ENCODE results near the gene TLCD3A. TPM values are rescaled to one million over a fixed set of nuclear protein-coding genes. Genes with fewer than 3 reads are reported as not detected.

TLCD3A gene
- total RNA-seq, 1 donor, result 19.5 TPM

DNA sequence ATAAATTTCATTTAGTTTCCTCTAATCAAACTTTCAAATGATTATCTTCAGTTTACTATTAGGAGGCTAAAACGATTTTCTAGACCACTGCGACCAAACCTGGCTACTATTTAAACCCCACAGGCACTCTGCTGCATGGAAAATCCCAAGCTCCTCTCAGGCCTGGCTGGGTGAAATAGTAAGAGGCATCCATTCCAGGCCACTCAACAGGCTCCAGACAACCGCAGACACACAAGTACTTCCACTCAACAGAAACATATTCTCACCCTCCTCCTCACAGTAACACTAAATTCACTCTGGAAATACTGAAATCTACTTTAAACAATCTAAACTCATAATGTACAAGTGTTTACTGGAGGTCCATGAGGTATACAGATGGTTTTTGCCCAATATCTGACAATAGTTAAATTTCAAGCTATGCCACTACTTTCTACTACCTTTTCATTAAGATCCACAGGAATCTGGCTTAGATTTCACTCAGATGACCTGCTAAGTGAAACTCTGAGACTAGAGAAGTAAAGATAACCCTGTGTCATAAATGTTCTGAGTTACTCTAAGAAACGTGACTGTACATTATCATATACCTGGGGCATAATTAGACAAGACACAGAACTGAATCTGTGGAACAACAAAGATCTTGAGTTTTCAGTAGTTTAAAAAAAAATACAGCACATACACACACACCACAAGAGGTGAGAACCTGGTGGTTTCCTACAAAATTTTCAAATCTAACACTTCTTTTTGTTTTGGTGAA is 28.1 kb upstream of the TLCD3A start:
- no peak overlapping the region for H3K4me2 ChIP-seq (ENCODE audit: insufficient read depth, low read length)
- H2AFZ ChIP-seq (ENCODE audit: low read length), result no peak overlapping the region
- peaks cover 79% of the 10 kb centered on the region for H3K79me2 ChIP-seq (ENCODE audit: insufficient read depth, low read length)
- TF ChIP-seq, protein P1, sequence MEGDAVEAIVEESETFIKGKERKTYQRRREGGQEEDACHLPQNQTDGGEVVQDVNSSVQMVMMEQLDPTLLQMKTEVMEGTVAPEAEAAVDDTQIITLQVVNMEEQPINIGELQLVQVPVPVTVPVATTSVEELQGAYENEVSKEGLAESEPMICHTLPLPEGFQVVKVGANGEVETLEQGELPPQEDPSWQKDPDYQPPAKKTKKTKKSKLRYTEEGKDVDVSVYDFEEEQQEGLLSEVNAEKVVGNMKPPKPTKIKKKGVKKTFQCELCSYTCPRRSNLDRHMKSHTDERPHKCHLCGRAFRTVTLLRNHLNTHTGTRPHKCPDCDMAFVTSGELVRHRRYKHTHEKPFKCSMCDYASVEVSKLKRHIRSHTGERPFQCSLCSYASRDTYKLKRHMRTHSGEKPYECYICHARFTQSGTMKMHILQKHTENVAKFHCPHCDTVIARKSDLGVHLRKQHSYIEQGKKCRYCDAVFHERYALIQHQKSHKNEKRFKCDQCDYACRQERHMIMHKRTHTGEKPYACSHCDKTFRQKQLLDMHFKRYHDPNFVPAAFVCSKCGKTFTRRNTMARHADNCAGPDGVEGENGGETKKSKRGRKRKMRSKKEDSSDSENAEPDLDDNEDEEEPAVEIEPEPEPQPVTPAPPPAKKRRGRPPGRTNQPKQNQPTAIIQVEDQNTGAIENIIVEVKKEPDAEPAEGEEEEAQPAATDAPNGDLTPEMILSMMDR (IDR thresholded peaks at IDR 0.05; ENCODE audit: extremely low read depth, low read depth, low read length), result no peak
- H3K4me1 ChIP-seq (ENCODE audit: insufficient read depth, low read length), result peaks cover 5% of the 10 kb centered on the region
- peaks cover 13% of the 10 kb centered on the region for H4K20me1 ChIP-seq (ENCODE audit: insufficient read depth, low read length)
- H3K27me3 ChIP-seq (ENCODE audit: insufficient read depth, low read length), result no peaks in the 10 kb centered on the region
- peak; percentile 39 for DNase-seq (ENCODE audit: insufficient read length, low spot score, missing footprints)
- no peaks in the 10 kb centered on the region for H3K9me3 ChIP-seq (ENCODE audit: low read depth, low read length)
- peaks cover 37% of the 10 kb centered on the region for H3K36me3 ChIP-seq (ENCODE audit: insufficient read depth, low read length)
- H3K4me3 ChIP-seq (ENCODE audit: insufficient read depth, low read length), result no peak overlapping the region
- peak overlapping the region; percentile 43 for H3K27ac ChIP-seq (ENCODE audit: low read depth, low read length)

DNA sequence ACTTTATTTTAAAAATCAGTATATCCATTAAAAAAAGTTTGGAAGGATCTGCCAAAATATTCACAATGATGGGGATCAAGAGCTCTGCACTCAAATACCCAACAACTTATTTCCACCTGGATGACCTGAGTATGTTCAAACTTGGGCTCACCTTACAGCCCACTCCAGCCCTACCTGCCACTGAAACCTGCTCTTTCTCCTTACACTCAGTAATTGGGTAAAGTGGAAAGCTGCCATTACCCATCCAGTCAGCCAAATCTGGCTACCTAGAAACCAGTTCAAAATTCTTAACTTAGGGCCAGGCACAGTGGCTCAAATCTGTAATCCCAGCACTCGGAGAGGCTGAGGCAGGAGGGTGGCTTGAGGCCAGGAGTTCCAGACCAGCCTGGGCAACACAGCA is 27.4 kb upstream of the TLCD3A start:
- no peak for DNase-seq (ENCODE audit: insufficient read length, low spot score, missing footprints)
- Histone ChIP-seq H3K4me2 (ENCODE audit: insufficient read depth, low read length) (no peak overlapping the region), H3K9me3 (ENCODE audit: low read depth, low read length) (no peaks in the 10 kb centered on the region), H4K20me1 (ENCODE audit: insufficient read depth, low read length) (peaks cover 13% of the 10 kb centered on the region), H3K4me1 (ENCODE audit: insufficient read depth, low read length) (peaks cover 5% of the 10 kb centered on the region), H3K27me3 (ENCODE audit: insufficient read depth, low read length) (no peaks in the 10 kb centered on the region), H3K36me3 (ENCODE audit: insufficient read depth, low read length) (peaks cover 39% of the 10 kb centered on the region), H2AFZ (ENCODE audit: low read length) (no peak overlapping the region), H3K4me3 (ENCODE audit: insufficient read depth, low read length) (no peak overlapping the region), H3K79me2 (ENCODE audit: insufficient read depth, low read length) (peaks cover 81% of the 10 kb centered on the region), H3K27ac (ENCODE audit: low read depth, low read length) (no peak overlapping the region)
- TF ChIP-seq, protein P1 (IDR thresholded peaks at IDR 0.05; ENCODE audit: extremely low read depth, low read depth, low read length), result no peak

DNA sequence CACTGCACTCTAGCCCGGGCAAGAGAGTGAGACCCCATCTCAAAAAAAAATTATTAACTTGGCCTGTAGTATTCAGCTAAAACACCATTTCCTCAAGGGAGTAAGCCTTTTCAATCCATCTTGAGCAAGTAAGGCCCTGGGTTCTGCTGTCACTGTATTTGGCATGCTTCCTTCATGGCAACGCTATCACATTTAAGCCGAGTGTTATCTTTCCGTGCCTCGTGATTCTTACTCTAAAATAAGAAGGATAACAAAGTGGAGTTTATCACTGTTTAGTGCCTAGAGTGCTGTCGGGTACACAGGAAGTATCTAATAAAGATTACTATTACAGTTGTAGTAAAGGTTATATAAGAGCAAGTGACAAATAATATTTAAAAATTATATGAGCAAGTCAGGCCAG is 26.5 kb upstream of the TLCD3A start:
- no peak for DNase-seq (ENCODE audit: insufficient read length, low spot score, missing footprints)

DNA sequence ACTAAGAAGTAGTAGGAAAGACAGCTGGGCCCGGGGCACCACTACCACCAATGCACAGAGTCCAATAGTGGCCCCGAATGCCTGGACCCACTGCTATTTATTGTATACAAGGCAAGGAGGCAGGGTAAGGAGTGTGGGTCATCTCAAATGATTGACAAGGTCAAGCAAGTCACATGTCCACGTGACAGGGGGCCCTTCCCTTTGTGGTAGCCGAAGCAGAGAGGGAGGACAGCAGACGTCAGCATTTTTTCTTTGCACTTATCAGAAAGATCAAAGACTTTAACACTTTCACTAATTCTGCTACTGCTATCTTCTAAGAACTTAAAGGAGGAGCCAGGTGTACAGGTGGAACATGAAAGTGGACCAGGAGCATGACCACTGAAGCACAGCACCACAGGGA is 24.3 kb upstream of the TLCD3A start:
- H4K20me1 ChIP-seq (ENCODE audit: insufficient read depth, low read length), result peaks cover 16% of the 10 kb centered on the region
- no peaks in the 10 kb centered on the region for H3K9me3 ChIP-seq (ENCODE audit: low read depth, low read length)
- H3K27me3 ChIP-seq (ENCODE audit: insufficient read depth, low read length), result no peaks in the 10 kb centered on the region
- H3K4me3 ChIP-seq (ENCODE audit: insufficient read depth, low read length), result no peak overlapping the region
- TF ChIP-seq, protein P1 (IDR thresholded peaks at IDR 0.05; ENCODE audit: extremely low read depth, low read depth, low read length), result no peak
- H3K4me2 ChIP-seq (ENCODE audit: insufficient read depth, low read length), result no peak overlapping the region
- DNase-seq (ENCODE audit: insufficient read length, low spot score, missing footprints), result peak; percentile 4
- peaks cover 5% of the 10 kb centered on the region for H3K4me1 ChIP-seq (ENCODE audit: insufficient read depth, low read length)
- H3K79me2 ChIP-seq (ENCODE audit: insufficient read depth, low read length), result peaks cover 98% of the 10 kb centered on the region
- no peak overlapping the region for H2AFZ ChIP-seq (ENCODE audit: low read length)
- H3K27ac ChIP-seq (ENCODE audit: low read depth, low read length), result no peak overlapping the region
- peaks cover 38% of the 10 kb centered on the region for H3K36me3 ChIP-seq (ENCODE audit: insufficient read depth, low read length)

More for the DNA sequence above, 26.5 kb upstream of the TLCD3A start:
- peaks cover 10% of the 10 kb centered on the region for H4K20me1 ChIP-seq (ENCODE audit: insufficient read depth, low read length)
- peaks cover 87% of the 10 kb centered on the region for H3K79me2 ChIP-seq (ENCODE audit: insufficient read depth, low read length)
- no peak overlapping the region for H2AFZ ChIP-seq (ENCODE audit: low read length)
- H3K36me3 ChIP-seq (ENCODE audit: insufficient read depth, low read length), result peaks cover 43% of the 10 kb centered on the region
- H3K4me3 ChIP-seq (ENCODE audit: insufficient read depth, low read length), result no peak overlapping the region
- no peak overlapping the region for H3K4me2 ChIP-seq (ENCODE audit: insufficient read depth, low read length)
- no peak overlapping the region for H3K27ac ChIP-seq (ENCODE audit: low read depth, low read length)
- H3K4me1 ChIP-seq (ENCODE audit: insufficient read depth, low read length), result peaks cover 5% of the 10 kb centered on the region
- no peaks in the 10 kb centered on the region for H3K27me3 ChIP-seq (ENCODE audit: insufficient read depth, low read length)
- H3K9me3 ChIP-seq (ENCODE audit: low read depth, low read length), result no peaks in the 10 kb centered on the region
- TF ChIP-seq, protein P1 (IDR thresholded peaks at IDR 0.05; ENCODE audit: extremely low read depth, low read depth, low read length), result no peak
